ENCODE data around the gene FAAP20.

Gene FAAP20

DNA sequence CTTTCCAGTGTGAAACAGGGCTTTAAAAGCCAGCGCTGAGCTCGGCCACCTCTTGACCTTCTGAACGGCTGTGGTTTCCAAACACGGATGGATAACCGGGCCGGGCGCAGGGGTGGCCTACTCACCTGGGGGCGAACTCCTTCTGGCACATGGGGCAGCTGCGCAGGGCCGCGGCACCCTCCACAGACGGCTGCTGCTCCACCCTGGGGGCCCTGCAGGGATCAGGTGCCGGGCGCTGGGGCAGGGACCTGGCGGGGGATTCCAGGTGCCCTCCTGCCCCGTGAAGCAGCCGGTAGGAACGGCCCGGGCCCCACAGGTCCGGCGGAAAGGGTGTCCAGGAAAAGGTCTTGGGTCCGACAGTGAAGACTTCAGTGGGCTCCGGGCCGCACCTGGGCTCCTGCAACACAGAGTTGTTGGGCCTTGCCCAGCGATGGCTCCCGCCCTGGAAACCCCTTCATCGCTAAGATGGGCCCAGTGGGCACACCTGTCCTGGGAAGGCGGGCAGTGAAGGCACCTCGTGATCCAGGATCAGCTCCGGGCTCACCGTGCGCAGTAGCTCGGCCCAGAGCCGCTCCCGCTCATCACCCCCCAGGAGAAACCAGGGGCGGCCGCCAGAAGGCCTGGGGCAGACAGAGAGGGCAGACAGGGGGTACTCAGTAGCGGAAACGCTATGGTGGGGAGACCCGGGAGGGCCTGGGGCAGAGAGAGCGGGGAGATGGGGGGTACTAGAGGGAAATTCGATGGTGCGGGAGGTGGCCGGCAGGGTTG is 874 bp downstream of the FAAP20 start:
- peak overlapping the region; percentile 90 for H3K4me2 ChIP-seq (ENCODE audit: low read length)
- no peaks in the 10 kb centered on the region for H3F3A ChIP-seq (ENCODE audit: insufficient read depth, low read length)
- no peaks in the 10 kb centered on the region for H3K9me2 ChIP-seq (ENCODE audit: low read depth, low read length)
- no peak overlapping the region for H3K27ac ChIP-seq (ENCODE audit: low read depth, low read length, poor library complexity, severe bottlenecking)
- TF ChIP-seq, protein P1, sequence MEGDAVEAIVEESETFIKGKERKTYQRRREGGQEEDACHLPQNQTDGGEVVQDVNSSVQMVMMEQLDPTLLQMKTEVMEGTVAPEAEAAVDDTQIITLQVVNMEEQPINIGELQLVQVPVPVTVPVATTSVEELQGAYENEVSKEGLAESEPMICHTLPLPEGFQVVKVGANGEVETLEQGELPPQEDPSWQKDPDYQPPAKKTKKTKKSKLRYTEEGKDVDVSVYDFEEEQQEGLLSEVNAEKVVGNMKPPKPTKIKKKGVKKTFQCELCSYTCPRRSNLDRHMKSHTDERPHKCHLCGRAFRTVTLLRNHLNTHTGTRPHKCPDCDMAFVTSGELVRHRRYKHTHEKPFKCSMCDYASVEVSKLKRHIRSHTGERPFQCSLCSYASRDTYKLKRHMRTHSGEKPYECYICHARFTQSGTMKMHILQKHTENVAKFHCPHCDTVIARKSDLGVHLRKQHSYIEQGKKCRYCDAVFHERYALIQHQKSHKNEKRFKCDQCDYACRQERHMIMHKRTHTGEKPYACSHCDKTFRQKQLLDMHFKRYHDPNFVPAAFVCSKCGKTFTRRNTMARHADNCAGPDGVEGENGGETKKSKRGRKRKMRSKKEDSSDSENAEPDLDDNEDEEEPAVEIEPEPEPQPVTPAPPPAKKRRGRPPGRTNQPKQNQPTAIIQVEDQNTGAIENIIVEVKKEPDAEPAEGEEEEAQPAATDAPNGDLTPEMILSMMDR (IDR thresholded peaks at IDR 0.05; ENCODE audit: low read length) = no peak
- TF ChIP-seq EZH2 (IDR thresholded peaks at IDR 0.05; ENCODE audit: borderline replicate concordance, low read length) = no peak
- H3K27me3 ChIP-seq (ENCODE audit: insufficient read depth, low read length) = no peaks in the 10 kb centered on the region
- no peaks in the 10 kb centered on the region for H3K36me3 ChIP-seq (ENCODE audit: insufficient read depth, low read length)
- peak overlapping the region; percentile 66 for H3K4me3 ChIP-seq (ENCODE audit: low read depth, low read length, poor library complexity, severe bottlenecking)
- H4K20me1 ChIP-seq (ENCODE audit: insufficient read depth, low read length) = no peaks in the 10 kb centered on the region
- peak overlapping the region; percentile 71 for H3K9ac ChIP-seq (ENCODE audit: low read length)
- H3K9me3 ChIP-seq (ENCODE audit: low read length) = no peaks in the 10 kb centered on the region
- H2AFZ ChIP-seq (ENCODE audit: low read length) = no peak overlapping the region
- peaks cover 31% of the 10 kb centered on the region for H3K4me1 ChIP-seq (ENCODE audit: insufficient read depth, low read length, severe bottlenecking)
- H3K79me2 ChIP-seq (ENCODE audit: insufficient read depth, low read length) = no peaks in the 10 kb centered on the region

DNA sequence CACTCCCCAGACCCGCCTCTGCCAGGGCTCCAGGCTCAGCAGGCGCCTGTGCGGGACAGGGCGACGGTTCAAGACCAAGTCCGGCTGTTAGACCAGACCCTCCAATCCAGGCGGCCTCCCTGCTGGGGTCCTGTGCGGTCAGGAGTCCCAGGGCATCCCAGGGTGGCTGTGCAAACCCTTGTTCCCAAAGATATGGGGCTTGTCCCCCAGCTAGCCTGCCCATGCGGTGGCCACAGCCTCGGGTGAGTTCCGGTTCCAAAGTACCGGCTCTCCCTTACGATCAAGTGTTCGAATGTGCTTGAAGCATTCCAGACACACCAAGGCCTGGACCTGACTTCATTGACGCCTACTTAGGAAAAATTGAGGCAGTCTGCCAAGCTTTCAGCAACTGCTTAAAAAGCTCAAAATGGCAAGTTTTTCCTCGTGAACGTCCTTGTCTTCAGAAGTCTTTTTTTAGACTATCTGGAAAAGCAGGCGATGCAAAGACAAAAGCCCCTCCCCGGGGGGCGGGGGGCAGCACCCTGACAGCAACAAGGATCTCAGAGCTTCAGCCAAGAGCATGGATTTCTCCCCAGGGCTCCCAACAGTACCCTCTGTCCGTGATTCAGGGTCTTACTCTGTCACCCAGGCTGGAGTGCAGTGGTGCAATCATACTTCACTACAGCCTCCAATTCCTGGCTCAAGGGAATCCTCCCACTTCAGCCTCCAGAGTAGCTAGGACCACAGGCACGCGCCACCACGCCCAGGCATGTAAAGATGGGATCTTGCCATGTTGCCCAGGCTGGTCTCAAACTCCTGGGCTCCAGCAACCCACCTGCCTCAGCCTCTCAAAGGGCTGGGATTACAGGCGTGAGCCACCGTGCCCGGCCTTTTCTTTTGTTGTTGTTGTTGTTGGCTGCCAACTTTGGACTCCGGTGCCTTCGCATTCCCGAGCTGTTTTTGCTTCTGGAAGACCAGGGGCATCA is 2.3 kb downstream of the FAAP20 start:
- TF ChIP-seq, protein P1 (IDR thresholded peaks at IDR 0.05; ENCODE audit: low read length) = no peak
- TF ChIP-seq EZH2 (IDR thresholded peaks at IDR 0.05; ENCODE audit: borderline replicate concordance, low read length) = no peak
- Histone ChIP-seq H3K79me2 (ENCODE audit: insufficient read depth, low read length) (no peaks in the 10 kb centered on the region), H3K27ac (ENCODE audit: low read depth, low read length, poor library complexity, severe bottlenecking) (no peak overlapping the region), H3F3A (ENCODE audit: insufficient read depth, low read length) (no peaks in the 10 kb centered on the region), H2AFZ (ENCODE audit: low read length) (no peak overlapping the region), H3K4me1 (ENCODE audit: insufficient read depth, low read length, severe bottlenecking) (peaks cover 31% of the 10 kb centered on the region), H3K9ac (ENCODE audit: low read length) (no peak overlapping the region), H3K27me3 (ENCODE audit: insufficient read depth, low read length) (no peaks in the 10 kb centered on the region), H3K4me3 (ENCODE audit: low read depth, low read length, poor library complexity, severe bottlenecking) (no peak overlapping the region), H4K20me1 (ENCODE audit: insufficient read depth, low read length) (no peaks in the 10 kb centered on the region), H3K9me3 (ENCODE audit: low read length) (no peaks in the 10 kb centered on the region), H3K4me2 (ENCODE audit: low read length) (no peak overlapping the region), H3K9me2 (ENCODE audit: low read depth, low read length) (no peaks in the 10 kb centered on the region), H3K36me3 (ENCODE audit: insufficient read depth, low read length) (no peaks in the 10 kb centered on the region)

DNA sequence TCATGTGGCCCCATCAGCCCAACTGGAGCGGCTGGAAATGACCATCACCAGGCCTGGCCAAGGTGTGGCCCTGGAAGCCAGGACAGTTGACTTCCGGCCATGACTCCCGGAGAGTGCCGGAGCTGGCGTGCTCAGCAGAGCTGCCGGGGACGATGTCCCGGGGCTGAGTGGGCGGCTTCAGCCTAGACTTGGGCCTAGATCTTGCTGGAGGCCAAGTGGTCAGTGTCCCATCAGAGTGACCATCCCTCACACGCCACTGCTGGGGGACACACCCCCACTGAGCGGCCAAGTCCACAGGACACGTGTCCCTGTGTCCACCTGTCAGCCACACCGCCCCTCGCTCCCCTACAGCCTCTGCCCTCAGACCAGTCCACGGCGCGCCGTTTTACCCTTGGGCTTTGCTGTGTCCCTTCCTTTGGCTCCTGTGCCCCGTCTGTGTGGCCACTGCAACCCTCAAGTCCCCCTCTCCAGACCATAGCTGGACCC is 4.0 kb downstream of the FAAP20 start:
- no peaks in the 10 kb centered on the region for H3K9me2 ChIP-seq (ENCODE audit: low read depth, low read length)
- no peaks in the 10 kb centered on the region for H3F3A ChIP-seq (ENCODE audit: insufficient read depth, low read length)
- peak overlapping the region; percentile 63 for H3K4me3 ChIP-seq (ENCODE audit: low read depth, low read length, poor library complexity, severe bottlenecking)
- H4K20me1 ChIP-seq (ENCODE audit: insufficient read depth, low read length) = no peaks in the 10 kb centered on the region
- peaks cover 31% of the 10 kb centered on the region for H3K4me1 ChIP-seq (ENCODE audit: insufficient read depth, low read length, severe bottlenecking)
- H3K36me3 ChIP-seq (ENCODE audit: insufficient read depth, low read length) = no peaks in the 10 kb centered on the region
- H3K27me3 ChIP-seq (ENCODE audit: insufficient read depth, low read length) = no peaks in the 10 kb centered on the region
- no peaks in the 10 kb centered on the region for H3K79me2 ChIP-seq (ENCODE audit: insufficient read depth, low read length)
- H3K27ac ChIP-seq (ENCODE audit: low read depth, low read length, poor library complexity, severe bottlenecking) = no peak overlapping the region
- H3K4me2 ChIP-seq (ENCODE audit: low read length) = peak overlapping the region; percentile 72; the same call in 1 of the 2 replicates
- no peaks in the 10 kb centered on the region for H3K9me3 ChIP-seq (ENCODE audit: low read length)
- peak overlapping the region; percentile 66; the same call in 1 of the 2 replicates for H3K9ac ChIP-seq (ENCODE audit: low read length)
- no peak overlapping the region for H2AFZ ChIP-seq (ENCODE audit: low read length)
- TF ChIP-seq EZH2 (IDR thresholded peaks at IDR 0.05; ENCODE audit: borderline replicate concordance, low read length) = no peak
- TF ChIP-seq, protein P1 (IDR thresholded peaks at IDR 0.05; ENCODE audit: low read length) = no peak

Measured in OCI-LY1 (cell line).